ENCODE results near the gene RHOBTB3.
A peak's percentile ranks its signal among the peaks of the same experiment; 100 is the strongest.

The RHOBTB3 gene

DNA sequence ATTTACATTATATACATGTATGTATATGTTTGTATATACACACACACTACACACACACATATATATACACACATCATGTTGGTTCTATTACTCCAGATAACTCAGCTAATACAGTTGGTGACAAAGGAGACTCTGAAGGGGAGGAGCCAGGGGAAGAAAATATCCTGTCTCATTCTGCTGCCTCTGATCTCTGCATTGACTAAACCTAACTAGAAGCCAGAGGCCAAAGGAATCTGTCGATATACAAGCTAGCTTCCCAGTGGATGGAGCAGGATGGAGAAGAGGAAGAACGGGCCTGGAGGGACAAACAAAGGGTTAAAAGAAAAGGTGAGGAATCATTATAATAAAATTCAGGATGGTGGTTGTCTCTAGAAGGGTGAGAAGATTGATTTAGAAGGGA is 13.7 kb upstream of the RHOBTB3 start:
- TF ChIP-seq, protein P1, sequence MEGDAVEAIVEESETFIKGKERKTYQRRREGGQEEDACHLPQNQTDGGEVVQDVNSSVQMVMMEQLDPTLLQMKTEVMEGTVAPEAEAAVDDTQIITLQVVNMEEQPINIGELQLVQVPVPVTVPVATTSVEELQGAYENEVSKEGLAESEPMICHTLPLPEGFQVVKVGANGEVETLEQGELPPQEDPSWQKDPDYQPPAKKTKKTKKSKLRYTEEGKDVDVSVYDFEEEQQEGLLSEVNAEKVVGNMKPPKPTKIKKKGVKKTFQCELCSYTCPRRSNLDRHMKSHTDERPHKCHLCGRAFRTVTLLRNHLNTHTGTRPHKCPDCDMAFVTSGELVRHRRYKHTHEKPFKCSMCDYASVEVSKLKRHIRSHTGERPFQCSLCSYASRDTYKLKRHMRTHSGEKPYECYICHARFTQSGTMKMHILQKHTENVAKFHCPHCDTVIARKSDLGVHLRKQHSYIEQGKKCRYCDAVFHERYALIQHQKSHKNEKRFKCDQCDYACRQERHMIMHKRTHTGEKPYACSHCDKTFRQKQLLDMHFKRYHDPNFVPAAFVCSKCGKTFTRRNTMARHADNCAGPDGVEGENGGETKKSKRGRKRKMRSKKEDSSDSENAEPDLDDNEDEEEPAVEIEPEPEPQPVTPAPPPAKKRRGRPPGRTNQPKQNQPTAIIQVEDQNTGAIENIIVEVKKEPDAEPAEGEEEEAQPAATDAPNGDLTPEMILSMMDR (conservative IDR thresholded peaks at IDR 0.05; ENCODE audit: low read depth, low read length) = no peak
- H3K4me3 ChIP-seq (ENCODE audit: low read depth, low read length) = no peak overlapping the region
- no peak for DNase-seq (ENCODE audit: low read depth)

- TF ChIP-seq, protein P1 (conservative IDR thresholded peaks at IDR 0.05; ENCODE audit: low read depth, low read length) = no peak
- no peak for DNase-seq (ENCODE audit: low read depth)
These were observed 12.9 kb upstream of the RHOBTB3 start for GRCh38 chr5:95718203-95718602.

DNA sequence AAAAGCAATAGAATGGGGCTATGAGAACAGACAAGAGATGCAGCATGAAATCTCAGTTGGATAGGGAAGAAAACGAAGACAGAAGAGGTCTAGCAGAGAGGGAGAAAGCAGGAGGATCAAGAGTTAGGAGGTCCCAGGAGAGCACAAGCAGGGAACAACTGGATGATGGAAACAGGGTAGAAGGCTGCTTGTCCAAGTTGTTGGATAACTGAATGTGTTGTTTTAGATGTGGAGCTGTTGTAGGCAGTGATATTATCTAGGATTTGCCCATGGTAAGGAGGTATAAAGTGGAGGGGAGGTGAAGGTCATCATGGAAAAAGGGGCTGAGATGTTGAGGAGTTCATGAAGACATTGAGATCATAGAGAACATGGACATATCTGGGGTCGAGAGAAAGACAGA is 12.4 kb upstream of the RHOBTB3 start:
- TF ChIP-seq, protein P1 (conservative IDR thresholded peaks at IDR 0.05; ENCODE audit: low read depth, low read length) = no peak

More at GRCh38 chr5:95718203-95718602, 12.9 kb upstream of the RHOBTB3 start:
- no peak overlapping the region for H3K4me3 ChIP-seq (ENCODE audit: low read depth, low read length)

DNA sequence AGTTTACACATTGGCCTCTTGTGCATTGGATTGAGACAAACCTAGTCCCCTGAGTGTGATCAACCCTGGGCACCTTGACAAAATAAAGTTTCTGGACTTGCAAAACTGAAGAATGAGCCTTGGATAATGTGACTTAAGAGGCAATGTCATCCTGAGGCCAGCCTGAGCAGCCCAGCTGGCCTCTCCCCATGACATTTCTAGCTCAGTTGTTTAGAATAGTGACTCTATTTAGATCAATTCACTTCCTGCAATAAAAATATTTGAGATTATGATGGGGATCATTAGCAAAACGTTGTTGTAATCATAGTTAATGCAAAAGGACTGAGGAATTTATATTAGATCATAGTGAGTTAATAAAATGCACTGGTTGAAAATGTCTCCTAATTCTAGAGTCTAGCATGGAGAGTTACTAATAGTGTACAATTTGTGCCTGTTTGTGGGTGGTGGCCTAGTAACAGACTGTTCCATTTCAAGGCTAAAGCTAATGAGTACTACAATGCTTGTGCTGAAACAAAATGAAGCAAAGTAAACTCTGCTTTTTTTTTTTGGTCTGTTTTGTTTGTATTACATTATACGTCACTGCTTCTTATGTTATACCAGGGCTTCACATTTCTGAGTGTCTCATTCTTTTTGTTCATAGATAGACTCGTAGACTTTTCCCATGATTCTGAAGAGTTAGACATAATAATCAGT is 10.9 kb upstream of the RHOBTB3 start:
- TF ChIP-seq, protein P1 (conservative IDR thresholded peaks at IDR 0.05; ENCODE audit: low read depth, low read length) = no peak
- no peak for DNase-seq (ENCODE audit: low read depth)
- H3K4me3 ChIP-seq (ENCODE audit: low read depth, low read length) = no peak overlapping the region

More for the DNA sequence above, 12.4 kb upstream of the RHOBTB3 start:
- H3K4me3 ChIP-seq (ENCODE audit: low read depth, low read length) = no peak overlapping the region
- no peak for DNase-seq (ENCODE audit: low read depth)

GRCh38 chr5:95721582-95722295 is 9.4 kb upstream of the RHOBTB3 start:
- no peak overlapping the region for H3K4me3 ChIP-seq (ENCODE audit: low read depth, low read length)
- TF ChIP-seq, protein P1 (conservative IDR thresholded peaks at IDR 0.05; ENCODE audit: low read depth, low read length) = no peak
- DNase-seq (ENCODE audit: low read depth) = no peak

DNA sequence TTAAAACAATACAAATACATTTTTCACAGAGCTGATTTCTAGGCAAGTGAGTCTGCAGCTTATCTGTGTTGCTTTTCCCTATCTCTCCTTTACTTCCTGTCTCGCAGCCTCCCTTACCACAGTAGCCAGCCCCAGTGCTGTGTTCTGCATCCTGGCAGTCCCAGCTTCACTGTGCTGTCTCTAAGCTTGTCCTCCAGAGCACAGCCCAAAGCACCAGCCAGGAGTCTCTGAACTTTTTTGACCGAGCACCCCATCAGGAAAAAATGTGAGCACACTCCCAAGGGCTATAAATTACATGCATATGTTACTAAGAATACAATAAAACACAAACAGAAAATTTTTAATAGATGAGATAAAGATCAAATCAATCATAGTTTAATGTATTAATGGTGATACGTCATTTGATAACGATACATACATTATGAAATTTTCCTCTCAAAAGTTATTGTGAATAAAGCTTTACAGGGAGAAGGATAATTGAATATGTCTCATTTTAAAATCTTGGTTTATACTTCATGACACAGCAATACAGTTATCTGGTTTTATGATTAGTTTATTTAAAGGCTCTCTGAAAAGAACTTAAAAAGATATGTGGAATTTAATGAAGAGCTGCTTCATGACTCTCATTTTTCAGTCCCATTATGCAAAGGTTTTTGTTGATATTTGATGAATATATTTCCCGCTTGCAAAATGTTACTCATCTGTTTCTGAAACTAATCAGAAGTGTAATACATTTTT is 7.3 kb upstream of the RHOBTB3 start:
- no peak overlapping the region for H3K4me3 ChIP-seq (ENCODE audit: low read depth, low read length)
- TF ChIP-seq, protein P1 (conservative IDR thresholded peaks at IDR 0.05; ENCODE audit: low read depth, low read length) = no peak
- peak; percentile 72 for DNase-seq (ENCODE audit: low read depth)
